ENCODE results near the gene COMT. TPM values are rescaled to one million over a fixed set of nuclear protein-coding genes. Genes with fewer than 3 reads are reported as not detected.

COMT gene
- total RNA-seq, 1 donor from 2014 or later, result 49.0 TPM

- peaks cover 21% of the 10 kb centered on the region for H3K4me1 Mint-ChIP-seq (ENCODE audit: unreplicated experiment)
- peaks cover 20% of the 10 kb centered on the region for H3K27me3 Mint-ChIP-seq (ENCODE audit: unreplicated experiment)
- peak overlapping the region; percentile 99 for H3K27ac Mint-ChIP-seq (ENCODE audit: unreplicated experiment)
Observed at GRCh38 chr22:19975707-19976035, 34.1 kb downstream of the COMT start.

GRCh38 chr22:19976671-19977070 is 35.1 kb downstream of the COMT start:
- no peak overlapping the region for H3K4me3 Mint-ChIP-seq (ENCODE audit: unreplicated experiment)
- H3K4me1 Mint-ChIP-seq (ENCODE audit: unreplicated experiment), result peaks cover 21% of the 10 kb centered on the region
- DNase-seq (ENCODE audit: low spot score), result no peak
- H3K27me3 Mint-ChIP-seq (ENCODE audit: unreplicated experiment), result peaks cover 20% of the 10 kb centered on the region
- H3K36me3 Mint-ChIP-seq (ENCODE audit: low read depth, unreplicated experiment), result peaks cover 18% of the 10 kb centered on the region
- H3K9me3 Mint-ChIP-seq (ENCODE audit: unreplicated experiment), result no peaks in the 10 kb centered on the region
- peak overlapping the region; percentile 99 for H3K27ac Mint-ChIP-seq (ENCODE audit: unreplicated experiment)
- no peak for TF ChIP-seq CTCF (IDR thresholded peaks at IDR 0.05; ENCODE audit: unreplicated experiment)

More at GRCh38 chr22:19975707-19976035, 34.1 kb downstream of the COMT start:
- Mint-ChIP-seq H3K9me3 (ENCODE audit: unreplicated experiment) (no peaks in the 10 kb centered on the region), H3K36me3 (ENCODE audit: low read depth, unreplicated experiment) (peaks cover 21% of the 10 kb centered on the region), H3K4me3 (ENCODE audit: unreplicated experiment) (peak overlapping the region; percentile 83)
- no peak for TF ChIP-seq CTCF (IDR thresholded peaks at IDR 0.05; ENCODE audit: unreplicated experiment)
- no peak for DNase-seq (ENCODE audit: low spot score)

GRCh38 chr22:19977296-19978243 is 36.0 kb downstream of the COMT start:
- DNase-seq (ENCODE audit: low spot score), result no peak
- peaks cover 16% of the 10 kb centered on the region for H3K27me3 Mint-ChIP-seq (ENCODE audit: unreplicated experiment)
- TF ChIP-seq CTCF (IDR thresholded peaks at IDR 0.05; ENCODE audit: unreplicated experiment), result no peak
- no peak overlapping the region for H3K27ac Mint-ChIP-seq (ENCODE audit: unreplicated experiment)
- no peak overlapping the region for H3K4me3 Mint-ChIP-seq (ENCODE audit: unreplicated experiment)
- H3K9me3 Mint-ChIP-seq (ENCODE audit: unreplicated experiment), result no peaks in the 10 kb centered on the region
- peaks cover 21% of the 10 kb centered on the region for H3K4me1 Mint-ChIP-seq (ENCODE audit: unreplicated experiment)
- peaks cover 13% of the 10 kb centered on the region for H3K36me3 Mint-ChIP-seq (ENCODE audit: low read depth, unreplicated experiment)

- Mint-ChIP-seq H3K9me3 (ENCODE audit: unreplicated experiment) (no peaks in the 10 kb centered on the region), H3K36me3 (ENCODE audit: low read depth, unreplicated experiment) (peaks cover 13% of the 10 kb centered on the region), H3K27ac (ENCODE audit: unreplicated experiment) (no peak overlapping the region), H3K27me3 (ENCODE audit: unreplicated experiment) (peaks cover 16% of the 10 kb centered on the region), H3K4me1 (ENCODE audit: unreplicated experiment) (peaks cover 21% of the 10 kb centered on the region), H3K4me3 (ENCODE audit: unreplicated experiment) (no peak overlapping the region)
- TF ChIP-seq CTCF (IDR thresholded peaks at IDR 0.05; ENCODE audit: unreplicated experiment), result no peak
- no peak for DNase-seq (ENCODE audit: low spot score)
Observed at GRCh38 chr22:19978748-19979147, 37.2 kb downstream of the COMT start.
